NCI-H2107 (cell line): ENCODE measurements around the gene XYLB.

Source experiments
- DNase-seq: peaks from one replicate; lab custom pipeline; 2025; lab: John Stamatoyannopoulos, UW

Gene XYLB

GRCh38 chr3:38364721-38365400, 18.3 kb downstream of the XYLB start:
- DNase-seq, result no peak

- DNase-seq, result no peak
Measured at GRCh38 chr3:38365469-38366062, 19.0 kb downstream of the XYLB start.

GRCh38 chr3:38366082-38366481, 19.5 kb downstream of the XYLB start:
- no peak for DNase-seq

DNA sequence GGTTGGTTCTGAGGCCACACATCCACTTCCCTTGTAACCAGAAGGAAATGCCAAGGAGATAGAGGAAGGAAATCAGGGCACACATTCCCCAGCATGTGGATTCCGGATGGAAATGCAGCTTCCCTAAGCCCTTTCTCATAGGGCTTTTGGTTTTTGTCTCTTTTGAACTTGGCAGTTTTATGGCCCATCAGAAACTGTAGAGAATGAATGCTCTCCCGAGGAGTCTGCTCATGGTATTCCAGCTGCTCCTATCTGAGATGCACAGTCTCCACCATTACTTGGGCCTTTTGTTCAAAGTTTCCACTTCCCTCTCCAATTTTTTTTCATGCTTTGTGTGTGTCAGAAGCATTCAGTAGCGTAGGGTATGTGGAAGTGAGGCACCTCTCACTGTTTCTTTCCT, 21.2 kb downstream of the XYLB start:
- no peak for DNase-seq

DNA sequence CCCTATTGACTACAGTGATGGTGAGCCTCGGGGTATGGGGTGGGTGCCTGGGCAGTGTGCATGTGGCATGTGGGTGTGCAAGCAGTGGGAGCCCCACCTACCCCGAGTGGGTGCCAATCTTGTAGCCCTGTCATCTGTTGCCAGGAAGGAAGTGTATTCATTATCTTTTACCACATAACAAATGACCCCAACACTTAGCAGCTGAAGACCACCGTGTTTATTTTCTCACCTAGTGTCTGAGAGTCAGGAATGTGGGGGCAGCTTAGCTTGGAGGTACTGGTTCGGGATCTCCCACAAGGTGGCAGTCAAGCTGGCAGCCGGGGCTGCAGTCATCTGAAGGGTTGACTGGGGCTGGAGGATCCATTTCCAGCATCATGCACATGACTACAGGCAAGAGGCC, 21.7 kb downstream of the XYLB start:
- no peak for DNase-seq

DNA sequence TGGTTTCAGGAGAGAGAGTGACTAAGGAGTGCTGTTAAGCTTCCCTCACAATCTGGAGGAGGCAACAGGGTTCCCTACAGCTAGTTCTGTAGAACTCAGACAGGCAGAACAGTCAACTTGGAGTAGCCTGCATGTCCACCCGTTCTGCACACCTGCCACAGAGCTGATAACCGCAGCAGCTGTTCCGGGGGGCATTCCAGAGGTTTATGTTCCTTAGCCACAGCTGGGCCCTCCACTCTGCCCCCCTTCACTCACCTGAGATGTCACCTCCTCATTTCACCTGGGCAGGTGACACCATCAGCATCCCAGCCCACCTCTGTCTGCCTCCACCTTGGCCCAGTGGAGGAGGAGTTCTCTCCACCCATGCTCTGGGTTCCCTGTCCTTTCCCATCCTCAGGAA, 22.6 kb downstream of the XYLB start:
- no peak for DNase-seq

DNA sequence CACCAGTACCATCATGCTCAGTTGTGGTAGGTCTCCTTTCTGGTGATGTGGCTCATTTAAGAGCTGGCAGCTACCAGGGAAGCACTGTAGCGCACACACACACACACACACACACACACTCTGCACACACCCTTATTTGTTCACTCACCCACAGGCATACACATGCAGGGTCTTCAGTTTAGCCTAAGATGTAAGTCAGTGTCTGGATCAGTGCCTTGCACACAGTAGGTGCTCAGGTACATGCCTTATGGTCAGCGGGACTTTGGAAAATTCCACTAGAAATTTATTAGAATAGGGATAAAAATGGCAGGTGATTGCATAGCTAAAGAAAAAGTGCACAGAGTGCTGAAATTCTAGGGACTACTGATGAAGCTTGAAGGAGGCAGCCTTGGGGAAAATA, 23.6 kb downstream of the XYLB start:
- DNase-seq, result no peak

DNA sequence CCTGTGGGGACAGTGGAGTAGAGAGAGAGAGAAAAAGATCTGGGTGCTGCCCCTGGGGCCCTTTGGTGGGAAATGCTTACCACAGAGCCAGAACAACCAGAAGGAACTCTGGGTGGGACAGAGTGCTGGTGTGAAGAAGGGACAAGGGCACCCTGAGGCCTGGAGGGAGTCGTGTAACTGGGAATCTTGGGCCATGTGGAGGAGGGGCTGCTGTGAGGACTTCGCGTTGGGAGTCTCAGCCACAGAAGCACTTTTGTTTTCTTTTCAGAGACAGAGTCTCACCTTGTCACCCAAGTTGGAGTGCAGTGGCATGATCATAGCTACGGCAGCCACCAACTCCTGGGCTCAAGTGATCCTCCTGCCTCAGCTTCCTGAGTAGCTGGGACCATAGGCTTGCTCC, 24.3 kb downstream of the XYLB start:
- DNase-seq, result no peak

GRCh38 chr3:38371541-38372213, 25.1 kb downstream of the XYLB start:
- DNase-seq, result no peak

DNA sequence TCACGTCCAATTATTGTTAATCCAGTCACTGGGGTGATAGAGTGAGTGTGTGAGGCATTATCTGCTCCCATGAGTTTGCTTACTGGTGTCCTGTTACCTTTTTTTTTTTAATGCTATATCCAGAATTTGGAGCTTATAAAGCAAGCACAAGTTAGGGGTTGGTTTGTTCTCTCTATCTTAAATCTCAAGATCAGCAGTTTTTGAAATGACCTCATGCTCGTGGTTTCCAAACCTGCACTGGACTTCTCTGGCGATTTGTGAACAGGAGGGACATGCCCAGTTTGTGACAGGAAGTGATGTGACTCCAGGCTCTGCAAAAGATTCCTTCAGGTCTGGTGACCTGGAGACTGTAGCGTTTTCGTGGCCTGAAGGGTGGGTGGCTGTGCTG, 25.6 kb downstream of the XYLB start:
- no peak for DNase-seq

DNA sequence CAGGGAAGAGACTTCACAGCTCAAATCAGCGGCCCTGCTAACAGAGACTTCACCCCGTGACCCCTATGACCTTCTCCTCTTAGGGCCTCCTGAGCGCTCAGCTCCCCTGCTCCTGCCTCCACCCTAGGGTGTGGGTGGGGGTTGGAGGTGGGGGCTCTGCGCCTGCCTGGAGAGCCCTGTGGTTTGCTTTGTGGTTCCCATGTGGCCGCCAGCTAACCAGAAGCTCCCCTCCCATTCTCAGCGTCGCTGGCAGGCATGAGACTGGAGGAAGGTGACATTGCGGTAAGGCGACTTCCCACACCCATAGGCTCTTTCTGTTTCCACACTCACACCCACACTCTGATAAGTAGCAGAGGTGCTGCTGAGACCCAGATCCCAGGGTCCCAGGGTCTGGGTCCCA, 27.6 kb downstream of the XYLB start:
- DNase-seq, result no peak

- DNase-seq, result no peak
Measured at GRCh38 chr3:38375072-38375471, 28.5 kb downstream of the XYLB start.

GRCh38 chr3:38375488-38376097, 29.0 kb downstream of the XYLB start:
- no peak for DNase-seq

DNA sequence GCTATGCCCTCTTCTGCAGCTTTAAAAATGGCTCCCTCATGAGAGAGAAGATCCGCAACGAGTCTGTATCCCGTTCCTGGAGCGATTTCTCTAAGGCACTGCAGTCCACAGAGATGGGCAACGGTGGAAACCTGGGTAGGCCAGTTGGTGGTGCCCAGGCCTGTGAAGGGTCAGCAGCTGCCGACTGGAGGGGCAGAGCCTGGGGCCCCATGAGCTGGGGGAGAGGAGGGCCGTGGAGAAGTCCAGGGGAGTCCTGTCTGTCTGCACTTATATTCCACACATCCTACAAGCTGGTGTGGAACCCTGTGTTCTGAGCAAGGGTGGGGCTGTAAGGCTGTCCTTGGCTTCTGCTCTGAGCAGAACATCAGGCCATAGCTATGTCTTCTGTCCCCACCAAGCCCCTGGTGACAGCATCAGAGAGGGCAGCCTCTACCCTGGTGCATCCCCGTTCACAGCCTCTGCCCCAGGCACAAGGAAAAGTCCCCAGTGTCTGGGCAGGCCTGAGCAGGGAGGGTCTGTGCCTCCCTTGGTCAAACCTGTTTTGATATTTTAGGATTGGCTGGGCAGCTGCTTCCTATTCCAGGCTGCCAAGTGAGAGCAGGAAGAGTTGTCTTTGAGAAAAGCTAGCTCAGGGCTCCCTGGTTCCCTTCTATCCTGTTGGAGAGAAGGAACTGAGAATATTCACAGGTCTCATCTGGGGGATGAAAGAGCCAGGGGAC, 29.7 kb downstream of the XYLB start:
- DNase-seq, result no peak

DNA sequence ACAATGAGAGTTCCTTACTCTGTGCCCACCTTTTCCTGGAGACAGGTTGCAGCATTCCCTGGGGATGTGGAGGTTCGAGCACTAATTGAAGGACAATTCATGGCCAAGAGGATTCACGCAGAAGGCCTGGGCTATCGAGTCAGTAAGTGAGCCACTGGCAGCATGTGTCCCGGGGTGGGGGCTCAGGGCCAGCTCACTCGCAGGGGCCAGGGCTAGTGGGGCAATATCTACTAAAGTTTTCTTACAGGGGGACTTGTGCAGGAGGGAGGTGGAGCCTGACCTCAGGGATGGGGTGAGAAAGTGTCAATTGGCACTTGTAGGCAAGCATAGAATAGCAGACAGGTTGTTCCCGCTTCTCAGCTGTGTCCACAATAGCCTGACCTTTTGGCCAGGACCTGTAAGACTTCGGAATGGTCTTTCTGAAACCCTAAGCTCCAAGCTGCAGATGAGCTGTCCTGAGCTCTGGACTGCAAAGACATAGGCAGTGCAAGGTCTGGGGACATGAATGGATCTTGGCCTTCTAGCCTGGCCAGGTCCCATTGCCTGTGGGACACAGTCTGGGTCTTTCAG, 32.7 kb downstream of the XYLB start:
- no peak for DNase-seq

DNA sequence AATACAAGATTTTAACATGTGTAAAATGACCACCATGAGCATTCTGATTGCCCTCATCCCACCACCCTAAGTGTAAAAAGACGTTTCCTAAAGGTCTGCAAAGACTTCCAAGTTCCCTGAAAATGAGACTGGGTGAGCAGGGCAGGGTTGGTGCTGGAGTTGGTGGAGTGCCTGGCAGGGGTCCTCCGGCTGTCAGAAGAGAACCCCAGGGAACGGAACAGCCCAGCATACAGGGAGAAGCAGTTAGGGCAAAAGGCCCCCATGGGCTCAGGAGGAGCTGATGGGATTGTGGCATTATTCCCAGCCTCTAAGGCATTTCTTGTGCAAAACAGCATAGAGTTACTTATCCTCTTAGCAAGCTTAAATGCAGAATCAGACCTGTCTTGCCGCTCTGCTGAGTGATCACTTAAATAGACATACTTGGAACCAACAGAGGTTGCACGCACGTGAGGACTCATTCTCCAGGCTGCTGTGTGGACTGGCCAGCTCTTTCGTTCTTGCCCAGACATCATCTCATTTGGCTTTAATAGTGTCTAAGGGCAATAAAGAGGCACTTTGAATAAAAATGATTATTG, 36.0 kb downstream of the XYLB start:
- no peak for DNase-seq

- no peak for DNase-seq
Measured at GRCh38 chr3:38383156-38383875, 36.7 kb downstream of the XYLB start.

- no peak for DNase-seq
Measured at GRCh38 chr3:38386992-38387750, 40.6 kb downstream of the XYLB start.

DNA sequence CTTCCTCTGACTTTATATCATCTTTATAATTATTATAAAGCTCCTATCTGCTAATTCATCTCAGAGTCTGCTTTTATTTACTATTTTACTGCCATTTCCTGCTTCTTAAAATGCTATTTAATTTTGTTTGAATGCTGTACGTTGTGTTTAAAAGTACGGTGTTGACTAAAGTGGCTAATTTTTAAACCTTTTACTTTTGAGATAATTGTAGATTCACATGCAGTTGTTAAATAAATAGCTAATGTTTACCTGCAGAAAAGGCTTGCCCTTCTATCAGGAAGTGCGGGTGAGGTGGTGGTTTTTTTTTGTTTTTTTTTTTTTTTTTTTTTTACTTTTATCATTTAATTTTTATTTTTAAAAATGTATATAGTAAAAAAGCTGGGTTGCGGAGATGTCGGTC, 41.3 kb downstream of the XYLB start:
- DNase-seq, result no peak

DNA sequence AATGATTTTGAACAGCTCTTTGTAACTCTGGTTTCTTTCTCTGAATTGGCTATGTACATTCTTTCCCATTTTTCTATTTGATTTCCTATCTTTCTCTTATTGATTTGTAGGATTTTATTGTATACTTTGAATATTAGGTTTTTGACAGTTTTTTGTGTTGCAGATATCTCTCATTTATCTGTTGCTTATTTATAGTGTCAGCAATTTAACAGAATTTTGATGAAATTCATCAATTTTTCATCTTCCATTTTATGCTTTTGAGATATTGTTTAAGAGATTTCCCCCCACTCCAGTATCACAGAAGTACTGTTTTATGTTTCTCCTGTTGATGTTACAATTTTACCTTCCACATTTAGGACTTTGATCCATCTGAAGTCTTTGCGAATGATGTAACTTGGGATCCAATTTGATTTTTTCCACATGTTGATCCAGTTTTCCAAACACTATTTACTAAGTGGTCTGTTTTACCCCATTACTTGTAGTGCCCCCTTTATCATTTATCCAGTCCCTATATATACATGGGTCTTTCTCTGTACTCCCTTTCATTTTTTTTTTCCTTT, 46.1 kb downstream of the XYLB start:
- DNase-seq, result no peak
